Measurements from ENCODE around the gene HECW1. TPM values are rescaled to one million over a fixed set of nuclear protein-coding genes. Genes with fewer than 3 reads are reported as not detected.
"Not testable (repeated sequence)": the region's sequence is repeated elsewhere in the genome, so short reads cannot be mapped to it uniquely, and the experiment has no call there.

The HECW1 gene
- total RNA-seq, 2 experiments from 2014 or later, result not detected

DNA sequence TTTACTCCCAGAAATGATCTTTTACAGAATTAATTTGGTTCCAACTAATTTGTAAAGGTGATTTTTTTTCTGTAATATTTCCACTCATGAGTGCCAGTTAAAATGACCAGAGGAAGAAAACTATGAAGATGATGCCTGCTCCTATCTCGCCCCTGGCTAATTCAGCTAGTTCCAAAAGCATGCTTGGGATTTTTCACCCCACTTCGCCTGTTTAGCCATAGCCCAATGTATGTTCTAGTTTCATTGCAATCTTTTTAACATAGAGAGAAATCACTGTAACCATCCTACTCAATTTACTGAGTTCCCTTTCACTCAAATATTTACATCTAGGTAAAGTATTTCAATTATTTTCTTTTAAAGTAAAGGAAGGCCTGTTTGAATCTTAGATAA lies 447.5 kb downstream of the HECW1 start:
- Mint-ChIP-seq H3K27me3 (peaks cover 44% of the 10 kb centered on the region), H3K4me3 (no peak overlapping the region), H3K9me3 (no peaks in the 10 kb centered on the region), H3K4me1 (no peaks in the 10 kb centered on the region), H3K27ac (no peak overlapping the region), H3K36me3 (ENCODE audit: low read depth) (no peaks in the 10 kb centered on the region)
- ChIA-PET CTCF (interaction anchor here (2.9 kb wide), 1 partner anchor 23 kb away, joined by 10 read pairs; the partner anchor contains the start of gene STK17A), POLR2A (no interaction called here)
- DNase-seq, result no peak

DNA sequence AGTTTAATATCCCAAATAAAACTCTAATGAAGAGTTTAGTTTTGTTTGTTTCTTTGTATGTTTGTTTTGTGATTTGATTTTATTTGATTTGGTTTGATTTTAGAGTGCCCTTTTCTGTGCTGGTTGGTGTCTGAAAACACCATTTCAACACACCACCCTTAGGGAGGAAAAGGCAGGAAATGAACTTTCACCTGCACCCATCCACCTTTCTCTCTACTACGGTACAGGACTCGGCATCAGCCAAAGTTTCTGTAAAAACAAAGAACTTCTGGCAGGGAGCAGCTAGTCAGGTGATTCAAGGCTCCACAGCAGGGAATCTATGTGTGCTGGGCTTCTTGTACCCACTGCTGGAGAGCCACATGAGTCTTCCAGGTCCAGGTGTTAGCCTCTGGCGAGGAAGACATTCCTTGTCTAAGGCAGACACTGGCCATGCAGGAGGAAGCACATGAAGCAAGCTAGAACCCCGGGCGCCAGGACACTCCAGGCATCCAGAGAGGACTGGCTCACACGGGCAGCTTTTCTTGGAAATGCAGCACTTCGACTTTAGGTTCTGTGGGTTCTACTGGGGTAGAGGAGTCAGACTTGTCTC lies 448.4 kb downstream of the HECW1 start:
- Mint-ChIP-seq H3K27me3 (peaks cover 45% of the 10 kb centered on the region), H3K4me1 (no peaks in the 10 kb centered on the region), H3K27ac (no peak overlapping the region), H3K36me3 (ENCODE audit: low read depth) (no peaks in the 10 kb centered on the region), H3K9me3 (no peaks in the 10 kb centered on the region), H3K4me3 (no peak overlapping the region)
- no peak for DNase-seq
- POLR2A ChIA-PET, result no interaction called here
- CTCF ChIA-PET, result interaction anchor here (1.5 kb wide), 1 partner anchor 22 kb away, joined by 5 read pairs; the partner anchor contains the start of gene STK17A

DNA sequence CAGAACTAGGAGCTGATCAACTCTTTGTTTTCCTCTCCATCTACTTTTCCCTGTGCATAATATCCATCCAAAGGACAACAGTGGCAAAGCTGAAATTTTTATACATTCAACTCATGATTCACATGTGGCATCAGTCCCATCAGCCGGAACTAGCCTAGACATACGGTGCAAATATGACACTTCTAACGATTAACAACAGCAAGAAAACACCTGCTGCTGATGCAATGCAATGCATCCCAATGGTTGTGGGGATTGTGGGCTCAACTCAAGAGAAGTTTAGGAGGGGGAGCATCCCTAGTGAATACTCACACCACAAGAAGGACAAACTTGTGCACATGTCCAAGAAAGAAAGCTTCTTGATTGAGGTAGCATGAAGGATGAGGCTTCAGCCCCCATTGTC lies 449.9 kb downstream of the HECW1 start:
- H3K4me3 Mint-ChIP-seq, result no peak overlapping the region
- H3K4me1 Mint-ChIP-seq, result peaks cover under 1% of the 10 kb centered on the region
- no peak overlapping the region for H3K27ac Mint-ChIP-seq
- POLR2A ChIA-PET, result interaction anchor here (1.0 to 1.6 kb wide), 2 partner anchors 9 to 19 kb away, joined by 3 read pairs; no protein-coding TSS in a partner anchor
- no peak for DNase-seq
- no peaks in the 10 kb centered on the region for H3K36me3 Mint-ChIP-seq (ENCODE audit: low read depth)
- CTCF ChIA-PET, result interaction anchor here (1.5 to 2.7 kb wide), 2 partner anchors 20 kb away, joined by 5 to 14 read pairs; partner anchors contain the start of gene STK17A
- peaks cover 42% of the 10 kb centered on the region for H3K27me3 Mint-ChIP-seq
- no peaks in the 10 kb centered on the region for H3K9me3 Mint-ChIP-seq

DNA sequence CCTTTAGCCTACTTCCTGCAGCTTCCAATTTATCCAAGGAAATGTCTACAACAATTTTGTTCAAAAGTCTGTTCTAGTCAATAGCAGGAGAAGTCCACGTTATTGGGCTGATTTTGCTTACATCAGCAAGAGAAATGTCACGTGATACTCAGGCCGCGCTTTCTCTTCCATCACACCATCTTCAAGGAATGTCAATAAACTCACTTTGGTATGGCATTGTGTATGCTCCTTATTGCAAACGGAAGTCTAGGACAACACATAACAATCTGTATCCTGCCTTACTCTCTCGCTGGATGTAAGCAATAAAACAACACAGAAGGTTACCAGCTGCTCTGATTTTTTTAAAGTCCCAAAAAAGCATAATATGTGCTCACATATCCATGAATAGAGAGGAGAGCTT lies 453.3 kb downstream of the HECW1 start:
- no peaks in the 10 kb centered on the region for H3K36me3 Mint-ChIP-seq (ENCODE audit: low read depth)
- POLR2A ChIA-PET, result no interaction called here
- peaks cover 23% of the 10 kb centered on the region for H3K4me1 Mint-ChIP-seq

DNA sequence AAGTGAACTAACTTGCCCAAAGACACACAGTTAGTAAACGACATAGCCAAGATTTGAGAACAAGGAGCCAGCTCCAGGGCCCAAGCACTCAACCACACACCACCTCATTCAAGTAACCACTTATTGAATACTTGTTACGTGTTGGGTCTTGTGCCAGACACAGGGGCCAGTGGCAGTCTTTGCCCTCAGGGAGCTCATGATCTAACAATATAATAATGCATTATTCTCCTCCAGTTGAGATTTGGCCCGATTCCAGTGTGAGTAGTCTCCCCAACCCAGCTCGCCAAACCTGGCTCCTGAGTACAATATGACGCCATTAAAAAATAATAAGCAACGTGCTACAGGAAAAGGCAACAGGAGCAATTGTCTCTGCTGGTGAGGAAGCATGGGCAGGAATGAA lies 456.1 kb downstream of the HECW1 start:
- CTCF ChIA-PET, result interaction anchor here (1.1 to 3.3 kb wide), 4 partner anchors 14 to 271 kb away, joined by 3 to 22 read pairs (median 3); partner anchors contain the start of gene STK17A
- POLR2A ChIA-PET, result interaction anchor here (1.1 to 2.1 kb wide), 2 partner anchors 10 to 14 kb away, joined by 3 to 10 read pairs; partner anchors contain the start of gene STK17A
- H3K4me1 Mint-ChIP-seq, result peaks cover 41% of the 10 kb centered on the region

More for the DNA sequence above, 453.3 kb downstream of the HECW1 start:
- no peak for DNase-seq
- Mint-ChIP-seq H3K27ac (no peak overlapping the region), H3K4me3 (no peak overlapping the region), H3K9me3 (no peaks in the 10 kb centered on the region), H3K27me3 (peaks cover 26% of the 10 kb centered on the region)
- CTCF ChIA-PET, result interaction anchor here (0.7 to 1.7 kb wide), 2 partner anchors 15 to 17 kb away, joined by 3 to 6 read pairs; partner anchors contain the start of gene STK17A

DNA sequence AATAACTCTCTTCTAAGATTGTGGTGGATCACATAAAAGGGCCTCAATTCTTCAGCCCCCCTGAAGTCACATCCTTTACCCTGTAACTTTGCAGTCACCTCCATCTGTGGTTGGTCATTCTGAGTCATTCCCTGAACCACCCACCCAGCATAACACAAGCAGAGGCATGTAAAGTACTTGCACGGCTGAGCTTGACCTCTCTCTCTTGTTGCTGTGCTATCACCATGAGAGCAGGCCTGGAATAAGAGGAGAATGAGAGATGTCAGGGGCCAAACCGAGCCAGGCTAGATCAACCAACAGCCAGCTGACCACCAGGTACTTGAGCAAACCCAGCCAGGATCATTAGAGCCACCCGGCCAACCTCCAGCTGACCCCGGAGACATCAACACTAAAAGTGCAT lies 457.0 kb downstream of the HECW1 start:
- Mint-ChIP-seq H3K4me1 (peaks cover 43% of the 10 kb centered on the region), H3K36me3 (ENCODE audit: low read depth) (no peaks in the 10 kb centered on the region), H3K27me3 (peaks cover 3% of the 10 kb centered on the region), H3K27ac (no peak overlapping the region), H3K9me3 (no peaks in the 10 kb centered on the region), H3K4me3 (no peak overlapping the region)
- DNase-seq, result no peak
- ChIA-PET POLR2A (interaction anchor here (1.1 to 2.1 kb wide), 2 partner anchors 11 to 13 kb away, joined by 3 to 10 read pairs; partner anchors contain the start of gene STK17A), CTCF (interaction anchor here (1.2 to 3.3 kb wide), 3 partner anchors 13 to 270 kb away, joined by 3 to 22 read pairs (median 3); partner anchors contain the start of gene STK17A)

More for the DNA sequence above, 456.1 kb downstream of the HECW1 start:
- no peaks in the 10 kb centered on the region for H3K36me3 Mint-ChIP-seq (ENCODE audit: low read depth)
- no peak overlapping the region for H3K27ac Mint-ChIP-seq
- H3K27me3 Mint-ChIP-seq, result peaks cover 5% of the 10 kb centered on the region
- DNase-seq, result no peak
- H3K9me3 Mint-ChIP-seq, result no peaks in the 10 kb centered on the region
- no peak overlapping the region for H3K4me3 Mint-ChIP-seq

DNA sequence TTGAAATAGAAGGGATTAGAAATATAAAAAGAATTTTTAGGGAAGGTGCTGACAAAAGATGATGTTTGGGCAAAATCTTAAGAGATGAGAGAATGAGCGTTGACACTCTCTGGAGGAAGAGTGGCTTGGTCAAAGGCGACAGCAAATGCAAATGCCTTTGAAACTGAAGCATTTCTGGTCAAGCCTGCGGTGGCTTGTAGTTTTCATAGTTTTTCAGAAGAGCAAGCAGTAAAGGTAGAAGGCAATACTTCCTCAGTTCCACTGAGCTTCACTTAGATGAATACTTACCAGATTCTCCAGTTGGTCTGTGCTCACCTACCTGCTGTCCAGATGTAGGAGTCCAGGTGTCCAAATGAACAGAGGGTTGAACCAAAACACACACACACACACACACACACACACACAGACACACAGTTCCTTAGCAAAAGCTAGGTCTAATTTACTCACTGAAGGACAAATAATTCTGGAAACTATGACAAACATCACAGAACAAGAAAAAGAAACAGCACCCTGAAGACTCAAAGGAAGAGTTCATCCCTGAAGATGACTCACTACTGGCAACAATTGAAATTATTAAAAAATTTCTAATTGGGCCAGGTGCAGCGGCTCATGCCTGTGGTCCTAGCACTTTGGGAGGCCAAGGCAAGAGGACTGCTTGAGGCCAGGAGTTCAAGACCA lies 458.4 kb downstream of the HECW1 start:
- no peaks in the 10 kb centered on the region for H3K9me3 Mint-ChIP-seq
- H3K4me1 Mint-ChIP-seq, result peaks cover 43% of the 10 kb centered on the region
- DNase-seq, result no peak
- CTCF ChIA-PET, result interaction anchor here (1.0 to 3.8 kb wide), 4 partner anchors 11 to 129 kb away, joined by 3 to 75 read pairs (median 14); partner anchors contain the start of gene STK17A
- no peaks in the 10 kb centered on the region for H3K27me3 Mint-ChIP-seq
- no peaks in the 10 kb centered on the region for H3K36me3 Mint-ChIP-seq (ENCODE audit: low read depth)
- POLR2A ChIA-PET, result interaction anchor here (2.7 kb wide), 1 partner anchor 15 kb away, joined by 13 read pairs; no protein-coding TSS in a partner anchor
- H3K27ac Mint-ChIP-seq, result no peak overlapping the region
- H3K4me3 Mint-ChIP-seq, result no peak overlapping the region

DNA sequence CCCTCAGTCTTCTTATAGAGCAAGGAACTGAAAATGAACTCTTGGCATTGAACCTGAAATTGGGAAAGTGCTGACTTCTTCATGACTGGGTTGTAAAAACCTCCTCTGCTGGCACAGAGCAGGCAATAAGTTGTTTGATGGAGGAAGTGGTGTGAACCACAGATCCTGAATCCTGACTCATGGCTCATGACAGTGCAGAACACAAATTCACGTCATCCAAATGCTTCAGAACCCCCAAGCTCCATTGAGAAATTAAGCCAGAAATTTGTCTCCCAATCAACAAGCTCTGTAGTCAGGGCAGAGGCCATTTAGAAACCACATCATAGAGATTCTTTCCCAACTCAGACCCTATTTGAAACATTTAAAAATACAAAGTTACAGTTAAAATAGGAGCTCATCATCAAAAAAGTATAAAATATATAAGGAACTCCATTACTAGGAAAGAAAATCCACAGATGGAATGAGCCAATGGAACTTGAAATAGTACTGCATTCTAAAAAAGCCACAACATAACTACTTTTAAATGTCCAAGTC lies 460.1 kb downstream of the HECW1 start:
- peaks cover 45% of the 10 kb centered on the region for H3K4me1 Mint-ChIP-seq
- peak; percentile 69 for DNase-seq
- H3K27ac Mint-ChIP-seq, result peak overlapping the region; percentile 42
- ChIA-PET CTCF (interaction anchor here (0.7 to 3.8 kb wide), 5 partner anchors 10 to 1634 kb away, joined by 3 to 75 read pairs (median 5); partner anchors contain the start of gene STK17A), POLR2A (interaction anchor here (0.9 to 2.7 kb wide), 9 partner anchors 10 to 186 kb away, joined by 3 to 25 read pairs (median 3); partner anchors contain the start of genes BLVRA and STK17A)
- no peaks in the 10 kb centered on the region for H3K36me3 Mint-ChIP-seq (ENCODE audit: low read depth)
- H3K9me3 Mint-ChIP-seq, result no peaks in the 10 kb centered on the region
- H3K27me3 Mint-ChIP-seq, result no peaks in the 10 kb centered on the region
- H3K4me3 Mint-ChIP-seq, result no peak overlapping the region

DNA sequence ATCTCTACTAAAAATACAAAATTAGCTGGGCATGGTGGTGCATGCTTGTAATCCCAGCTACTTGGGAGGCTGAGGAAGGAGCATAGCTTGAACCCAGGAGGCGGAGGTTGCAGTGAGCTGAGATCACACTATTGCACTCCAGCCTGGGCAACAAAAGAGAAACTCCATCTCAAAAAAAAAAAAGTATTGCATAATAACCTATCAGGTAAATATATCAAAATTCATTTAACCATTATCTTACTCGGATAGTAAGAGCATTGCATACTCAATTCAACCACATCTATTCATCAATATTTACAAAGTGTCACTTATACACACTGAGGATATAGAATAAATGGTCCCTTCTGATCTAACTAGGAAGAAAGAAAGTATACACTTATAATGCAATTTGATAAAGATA lies 461.4 kb downstream of the HECW1 start:
- ChIA-PET POLR2A (interaction anchor here (2.7 kb wide), 1 partner anchor 12 kb away, joined by 13 read pairs; no protein-coding TSS in a partner anchor), CTCF (interaction anchor here (1.8 to 3.8 kb wide), 3 partner anchors 8 to 264 kb away, joined by 5 to 75 read pairs (median 22); partner anchors contain the start of gene STK17A)
- H3K4me1 Mint-ChIP-seq, result peaks cover 40% of the 10 kb centered on the region
- H3K9me3 Mint-ChIP-seq; H3K4me3 Mint-ChIP-seq; H3K27ac Mint-ChIP-seq; H3K36me3 Mint-ChIP-seq (ENCODE audit: low read depth); DNase-seq; H3K27me3 Mint-ChIP-seq: not testable (repeated sequence)

DNA sequence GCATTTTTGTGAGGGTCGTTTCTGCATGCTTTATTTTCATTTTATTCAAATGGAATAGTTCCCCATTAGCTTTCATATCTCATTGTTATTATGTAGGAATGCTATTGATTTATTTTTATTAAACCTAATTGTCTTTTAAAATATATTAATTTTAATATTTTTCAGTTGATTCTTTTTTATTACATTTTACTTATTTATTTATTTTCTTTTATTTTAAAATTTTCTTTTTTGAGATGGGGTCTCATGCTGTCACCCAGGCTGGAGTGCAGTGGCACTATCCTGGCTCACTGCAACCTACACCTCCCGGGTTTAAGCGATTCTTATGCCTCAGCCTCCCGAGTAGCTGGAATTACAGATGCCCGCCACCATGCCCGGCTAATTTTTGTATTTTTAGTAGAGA lies 463.1 kb downstream of the HECW1 start:
- H3K36me3 Mint-ChIP-seq (ENCODE audit: low read depth), result no peaks in the 10 kb centered on the region
- POLR2A ChIA-PET, result interaction anchor here (1.2 to 1.4 kb wide), 2 partner anchors 74 to 124 kb away, joined by 5 to 6 read pairs; no protein-coding TSS in a partner anchor
- H3K4me1 Mint-ChIP-seq, result peaks cover 33% of the 10 kb centered on the region
- CTCF ChIA-PET, result interaction anchor here (0.9 to 1.4 kb wide), 3 partner anchors 124 to 634 kb away, joined by 3 to 4 read pairs (median 3); no protein-coding TSS in a partner anchor
- peaks cover 3% of the 10 kb centered on the region for H3K27me3 Mint-ChIP-seq
- H3K4me3 Mint-ChIP-seq, result no peak overlapping the region
- H3K9me3 Mint-ChIP-seq, result no peaks in the 10 kb centered on the region
- DNase-seq, result no peak
- no peak overlapping the region for H3K27ac Mint-ChIP-seq

DNA sequence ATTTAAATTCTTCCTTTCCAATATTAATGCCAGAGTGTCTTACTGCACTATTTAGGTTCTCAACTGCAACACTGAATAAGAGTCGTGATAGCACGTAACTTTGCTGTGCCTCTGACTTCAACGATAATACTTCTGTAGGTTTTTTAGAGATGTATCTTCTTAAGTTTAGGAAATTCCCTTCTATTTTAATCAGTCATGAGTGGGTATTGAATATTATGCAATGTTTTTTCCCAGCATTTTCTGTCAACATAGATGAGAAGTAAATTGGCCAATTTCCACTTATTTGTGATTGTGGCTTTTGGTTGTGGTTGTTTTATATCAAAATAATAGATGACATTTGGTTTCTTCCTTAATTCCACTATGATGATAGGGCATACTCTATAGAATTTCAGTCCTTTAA lies 463.8 kb downstream of the HECW1 start:
- CTCF ChIA-PET, result no interaction called here
- Mint-ChIP-seq H3K27ac (no peak overlapping the region), H3K4me3 (no peak overlapping the region), H3K9me3 (no peaks in the 10 kb centered on the region), H3K27me3 (peaks cover 7% of the 10 kb centered on the region), H3K4me1 (peaks cover 28% of the 10 kb centered on the region), H3K36me3 (ENCODE audit: low read depth) (no peaks in the 10 kb centered on the region)
- POLR2A ChIA-PET, result no interaction called here
- DNase-seq, result no peak

DNA sequence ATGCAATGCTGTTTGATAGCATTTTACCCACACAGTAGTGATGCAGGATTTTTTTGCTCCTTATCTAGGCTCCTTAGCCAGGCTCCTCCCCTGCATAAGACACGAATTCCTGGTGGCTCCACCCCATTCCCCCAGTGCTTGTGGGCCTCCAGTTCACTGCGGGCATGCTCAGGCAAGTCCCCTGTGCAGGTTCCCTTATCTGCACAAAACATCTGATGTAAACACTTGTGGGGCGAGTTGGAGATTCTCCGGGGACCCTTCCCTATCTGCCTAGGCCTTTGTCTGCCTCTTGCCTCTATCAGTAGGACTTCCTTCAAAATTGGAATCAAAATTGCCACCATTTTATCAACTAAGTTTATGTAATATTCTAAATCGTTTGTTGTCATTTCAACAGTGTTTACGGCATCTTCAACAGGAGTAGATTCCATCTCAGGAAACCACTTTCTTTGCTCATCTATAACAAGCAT lies 465.1 kb downstream of the HECW1 start:
- peaks cover 18% of the 10 kb centered on the region for H3K27me3 Mint-ChIP-seq
- POLR2A ChIA-PET, result interaction anchor here (1.5 kb wide), 1 partner anchor 123 kb away, joined by 3 read pairs; no protein-coding TSS in a partner anchor

More for the DNA sequence above, 465.1 kb downstream of the HECW1 start:
- no peak overlapping the region for H3K4me3 Mint-ChIP-seq
- H3K9me3 Mint-ChIP-seq, result no peaks in the 10 kb centered on the region
- H3K36me3 Mint-ChIP-seq (ENCODE audit: low read depth), result no peaks in the 10 kb centered on the region
- CTCF ChIA-PET, result no interaction called here
- DNase-seq, result no peak
- peaks cover 26% of the 10 kb centered on the region for H3K4me1 Mint-ChIP-seq
- H3K27ac Mint-ChIP-seq, result no peak overlapping the region

Measured in activated CD4-positive, alpha-beta memory T cell treated with anti-CD3 and anti-CD28 coated beads, Interleukin-2, amount 10 ng/mL, durations not matched to agents 7 days and 5 days (primary cell).